Stimulated activated naive CD8-positive, alpha-beta T cell treated with anti-CD3 and anti-CD28 coated beads, Interleukin-15, Interleukin-2, amounts not matched to agents 100 ng/mL and 50 ng/mL, for 24 hours (primary cell): ENCODE results near the gene NHSL2.

Source experiments
- H3K27ac Mint-ChIP-seq: one replicate; pipeline ENCODE4 v1.8.0; 2021; ENCODE audit warnings: mild to moderate bottlenecking, mixed read lengths
- H3K27me3 Mint-ChIP-seq: one replicate; pipeline ENCODE4 v1.8.0; 2021; ENCODE audit warnings: mixed read lengths
- H3K36me3 Mint-ChIP-seq: one replicate; pipeline ENCODE4 v1.8.0; 2021; ENCODE audit warnings: low read depth, mixed read lengths
- H3K4me1 Mint-ChIP-seq: one replicate; pipeline ENCODE4 v1.8.0; 2021; ENCODE audit warnings: low read depth, mixed read lengths
- H3K4me3 Mint-ChIP-seq: one replicate; pipeline ENCODE4 v1.8.0; 2021; ENCODE audit warnings: mild to moderate bottlenecking, mixed read lengths
- H3K9me3 Mint-ChIP-seq: one replicate; pipeline ENCODE4 v1.8.0; 2021; ENCODE audit warnings: mixed read lengths

NHSL2 gene

GRCh38 chrX:71992711-71993110 lies 82.1 kb downstream of the NHSL2 start:
- Mint-ChIP-seq H3K4me3 (no peak overlapping the region), H3K9me3 (no peaks in the 10 kb centered on the region), H3K4me1 (peaks cover 13% of the 10 kb centered on the region), H3K27ac (no peak overlapping the region), H3K27me3 (peaks cover 3% of the 10 kb centered on the region), H3K36me3 (no peaks in the 10 kb centered on the region)

- H3K4me1 Mint-ChIP-seq: peaks cover 13% of the 10 kb centered on the region
- no peak overlapping the region for H3K27ac Mint-ChIP-seq
- H3K4me3 Mint-ChIP-seq: no peak overlapping the region
- peaks cover 3% of the 10 kb centered on the region for H3K27me3 Mint-ChIP-seq
- H3K36me3 Mint-ChIP-seq: no peaks in the 10 kb centered on the region
- no peaks in the 10 kb centered on the region for H3K9me3 Mint-ChIP-seq
Measured at GRCh38 chrX:71993371-71993770, 82.7 kb downstream of the NHSL2 start.

- Mint-ChIP-seq H3K4me3 (no peak overlapping the region), H3K27ac (no peak overlapping the region), H3K27me3 (peaks cover 3% of the 10 kb centered on the region), H3K4me1 (peaks cover 13% of the 10 kb centered on the region), H3K36me3 (no peaks in the 10 kb centered on the region), H3K9me3 (no peaks in the 10 kb centered on the region)
Measured at GRCh38 chrX:71994601-71995000, 84.0 kb downstream of the NHSL2 start.

GRCh38 chrX:71995122-71995521 lies 84.5 kb downstream of the NHSL2 start:
- Mint-ChIP-seq H3K27me3 (peaks cover 3% of the 10 kb centered on the region), H3K36me3 (no peaks in the 10 kb centered on the region), H3K9me3 (no peaks in the 10 kb centered on the region), H3K27ac (no peak overlapping the region), H3K4me1 (peaks cover 13% of the 10 kb centered on the region), H3K4me3 (no peak overlapping the region)

- Mint-ChIP-seq H3K36me3 (no peaks in the 10 kb centered on the region), H3K27ac (no peak overlapping the region), H3K4me3 (no peak overlapping the region), H3K4me1 (peaks cover 13% of the 10 kb centered on the region), H3K9me3 (no peaks in the 10 kb centered on the region), H3K27me3 (peaks cover 5% of the 10 kb centered on the region)
Measured at GRCh38 chrX:71996136-71996535, 85.5 kb downstream of the NHSL2 start.

GRCh38 chrX:71996826-71997225 lies 86.2 kb downstream of the NHSL2 start:
- Mint-ChIP-seq H3K27me3 (peaks cover 10% of the 10 kb centered on the region), H3K4me1 (peaks cover 11% of the 10 kb centered on the region), H3K9me3 (no peaks in the 10 kb centered on the region), H3K27ac (no peak overlapping the region), H3K4me3 (no peak overlapping the region), H3K36me3 (no peaks in the 10 kb centered on the region)

GRCh38 chrX:71997320-71997719 lies 86.7 kb downstream of the NHSL2 start:
- Mint-ChIP-seq H3K27ac (no peak overlapping the region), H3K9me3 (no peaks in the 10 kb centered on the region), H3K36me3 (no peaks in the 10 kb centered on the region), H3K27me3 (peaks cover 10% of the 10 kb centered on the region), H3K4me3 (no peak overlapping the region), H3K4me1 (peaks cover 6% of the 10 kb centered on the region)

- no peaks in the 10 kb centered on the region for H3K4me1 Mint-ChIP-seq
- no peaks in the 10 kb centered on the region for H3K9me3 Mint-ChIP-seq
- no peaks in the 10 kb centered on the region for H3K36me3 Mint-ChIP-seq
- no peak overlapping the region for H3K4me3 Mint-ChIP-seq
- peaks cover 10% of the 10 kb centered on the region for H3K27me3 Mint-ChIP-seq
- H3K27ac Mint-ChIP-seq: no peak overlapping the region
Measured at GRCh38 chrX:71998836-71999509, 88.3 kb downstream of the NHSL2 start.

- no peaks in the 10 kb centered on the region for H3K36me3 Mint-ChIP-seq
- no peaks in the 10 kb centered on the region for H3K9me3 Mint-ChIP-seq
- H3K4me3 Mint-ChIP-seq: no peak overlapping the region
- H3K4me1 Mint-ChIP-seq: no peaks in the 10 kb centered on the region
- no peak overlapping the region for H3K27ac Mint-ChIP-seq
- peaks cover 10% of the 10 kb centered on the region for H3K27me3 Mint-ChIP-seq
Measured at GRCh38 chrX:71999535-71999934, 88.9 kb downstream of the NHSL2 start.

- H3K27ac Mint-ChIP-seq: no peak overlapping the region
- no peaks in the 10 kb centered on the region for H3K4me1 Mint-ChIP-seq
- no peak overlapping the region for H3K4me3 Mint-ChIP-seq
- no peaks in the 10 kb centered on the region for H3K9me3 Mint-ChIP-seq
- peaks cover 10% of the 10 kb centered on the region for H3K27me3 Mint-ChIP-seq
- no peaks in the 10 kb centered on the region for H3K36me3 Mint-ChIP-seq
Measured at GRCh38 chrX:72001471-72001870, 90.8 kb downstream of the NHSL2 start.

- H3K27ac Mint-ChIP-seq: no peak overlapping the region
- H3K27me3 Mint-ChIP-seq: peaks cover 10% of the 10 kb centered on the region
- no peak overlapping the region for H3K4me3 Mint-ChIP-seq
- no peaks in the 10 kb centered on the region for H3K36me3 Mint-ChIP-seq
- no peaks in the 10 kb centered on the region for H3K9me3 Mint-ChIP-seq
- H3K4me1 Mint-ChIP-seq: no peaks in the 10 kb centered on the region
Measured at GRCh38 chrX:72001906-72002305, 91.3 kb downstream of the NHSL2 start.

- H3K27ac Mint-ChIP-seq: no peak overlapping the region
- no peak overlapping the region for H3K4me3 Mint-ChIP-seq
- H3K9me3 Mint-ChIP-seq: no peaks in the 10 kb centered on the region
- no peaks in the 10 kb centered on the region for H3K4me1 Mint-ChIP-seq
- no peaks in the 10 kb centered on the region for H3K36me3 Mint-ChIP-seq
- peaks cover 10% of the 10 kb centered on the region for H3K27me3 Mint-ChIP-seq
Measured at GRCh38 chrX:72002875-72003274, 92.2 kb downstream of the NHSL2 start.

- no peaks in the 10 kb centered on the region for H3K4me1 Mint-ChIP-seq
- no peak overlapping the region for H3K4me3 Mint-ChIP-seq
- H3K27me3 Mint-ChIP-seq: peaks cover 10% of the 10 kb centered on the region
- no peak overlapping the region for H3K27ac Mint-ChIP-seq
- no peaks in the 10 kb centered on the region for H3K9me3 Mint-ChIP-seq
- H3K36me3 Mint-ChIP-seq: no peaks in the 10 kb centered on the region
Measured at GRCh38 chrX:72003811-72004750, 93.4 kb downstream of the NHSL2 start.

- Mint-ChIP-seq H3K9me3 (no peaks in the 10 kb centered on the region), H3K27ac (no peak overlapping the region), H3K36me3 (no peaks in the 10 kb centered on the region), H3K4me3 (no peak overlapping the region), H3K4me1 (no peaks in the 10 kb centered on the region), H3K27me3 (peaks cover 10% of the 10 kb centered on the region)
Measured at GRCh38 chrX:72005046-72005445, 94.4 kb downstream of the NHSL2 start.

GRCh38 chrX:72006461-72006860 lies 95.8 kb downstream of the NHSL2 start:
- Mint-ChIP-seq H3K36me3 (no peaks in the 10 kb centered on the region), H3K4me3 (no peak overlapping the region), H3K27ac (no peak overlapping the region), H3K27me3 (peaks cover 2% of the 10 kb centered on the region), H3K9me3 (no peaks in the 10 kb centered on the region), H3K4me1 (no peaks in the 10 kb centered on the region)
